Activated T-helper 1 cell treated with anti-CD3 and anti-CD28 coated beads, Interleukin-2, amount 50 U/mL, for 16 hours (primary cell): ENCODE measurements around the gene STAC3.
"Not testable (repeated sequence)": the region's sequence is repeated elsewhere in the genome, so short reads cannot be mapped to it uniquely, and the experiment has no call there.

Experiments
- DNase-seq, 2 donors: peaks; one replicate each; pipeline ENCODE4 v3.0.0-alpha.2; 2020; ENCODE audit warnings: low read depth in 1 of 2, low spot score in 1 of 2

Gene STAC3

DNA sequence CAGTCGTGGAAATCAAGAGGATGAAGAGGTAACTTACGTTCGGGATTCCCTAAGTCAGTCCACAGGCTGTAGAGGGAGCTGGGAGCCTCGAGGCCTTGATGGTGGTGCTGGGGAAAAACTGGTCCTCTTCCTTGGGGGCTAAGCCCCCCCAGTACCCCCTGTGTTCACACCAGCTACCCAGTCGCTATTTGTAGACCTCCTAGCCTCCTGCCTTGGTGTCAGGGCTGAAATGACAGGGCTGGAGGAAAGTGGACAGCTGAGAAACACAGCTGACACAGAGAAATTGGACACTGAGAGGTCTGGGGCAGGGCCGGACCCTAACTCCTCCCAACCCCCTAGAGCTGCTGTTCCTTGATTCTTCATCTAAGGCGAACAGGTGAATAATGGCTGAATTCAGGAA lies at the start of gene STAC3:
STAC3 (minus strand) TSS at position 232 of the 400 bp plus-strand sequence. CDS start 1,551 bp downstream, outside the sequence.
- DNase-seq, result no peak

DNA sequence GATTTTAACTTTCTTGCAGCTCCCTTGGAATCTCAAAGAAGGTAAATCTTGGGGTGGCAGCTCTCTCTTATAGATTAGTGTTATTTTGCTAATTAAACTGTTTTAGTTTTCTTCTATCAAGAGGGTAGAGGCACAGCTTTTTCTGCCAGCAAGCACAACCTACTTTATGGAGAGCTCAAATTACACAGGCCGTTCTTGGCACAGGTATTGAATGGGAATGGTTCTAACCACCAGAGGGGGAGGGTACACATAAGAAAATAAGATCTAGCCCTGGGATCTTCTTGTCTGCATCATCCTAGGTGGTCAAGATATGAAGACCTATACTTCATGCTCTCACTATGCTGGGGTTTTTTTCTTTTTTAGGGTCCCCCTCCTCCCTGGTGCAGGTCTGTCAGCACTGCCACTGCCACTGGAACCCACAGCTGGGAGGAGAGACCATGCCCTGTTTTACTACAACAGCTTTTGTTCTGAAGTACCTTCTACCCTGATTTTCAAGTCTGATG lies 48.6 kb upstream of the STAC3 start:
- DNase-seq, result no peak

DNA sequence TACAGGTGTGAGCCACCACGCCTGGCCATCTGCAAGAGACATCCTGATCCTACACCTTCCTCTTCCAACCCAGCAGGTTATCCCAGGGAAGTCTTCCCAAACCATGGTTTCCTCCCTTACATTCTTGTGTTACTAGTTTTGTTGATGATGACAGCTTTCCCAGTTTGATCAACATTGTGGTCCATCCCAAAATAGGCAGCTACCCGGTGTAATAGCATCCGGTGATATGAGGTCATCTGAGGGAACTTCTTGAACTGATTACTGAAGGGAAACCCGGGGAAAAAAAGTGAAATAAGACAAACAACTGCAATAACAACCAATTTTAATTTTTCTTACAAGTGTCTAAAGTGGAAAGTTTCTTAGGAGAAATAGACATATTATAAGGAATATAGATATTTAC lies 45.3 kb upstream of the STAC3 start:
- DNase-seq, result no peak

DNA sequence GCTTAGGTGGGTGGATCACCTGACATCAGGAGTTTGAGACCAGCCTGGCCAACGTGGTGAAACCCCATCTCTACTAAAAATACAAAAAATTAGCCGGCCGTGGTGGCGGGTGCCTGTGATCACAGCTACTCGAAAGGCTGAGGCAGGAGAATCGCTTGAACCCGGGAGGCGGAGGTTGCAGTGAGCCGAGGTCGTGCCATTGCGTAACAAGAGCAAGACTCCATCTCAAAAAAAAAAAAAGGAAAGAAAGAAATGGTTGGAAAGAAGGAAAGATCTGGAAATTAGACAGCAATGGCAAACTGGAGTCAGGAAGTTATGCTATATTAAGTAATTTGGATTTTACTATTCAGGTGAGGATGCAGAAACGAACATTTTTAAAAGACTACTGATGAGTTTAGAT lies 31.1 kb upstream of the STAC3 start:
- DNase-seq, result not testable (repeated sequence)

DNA sequence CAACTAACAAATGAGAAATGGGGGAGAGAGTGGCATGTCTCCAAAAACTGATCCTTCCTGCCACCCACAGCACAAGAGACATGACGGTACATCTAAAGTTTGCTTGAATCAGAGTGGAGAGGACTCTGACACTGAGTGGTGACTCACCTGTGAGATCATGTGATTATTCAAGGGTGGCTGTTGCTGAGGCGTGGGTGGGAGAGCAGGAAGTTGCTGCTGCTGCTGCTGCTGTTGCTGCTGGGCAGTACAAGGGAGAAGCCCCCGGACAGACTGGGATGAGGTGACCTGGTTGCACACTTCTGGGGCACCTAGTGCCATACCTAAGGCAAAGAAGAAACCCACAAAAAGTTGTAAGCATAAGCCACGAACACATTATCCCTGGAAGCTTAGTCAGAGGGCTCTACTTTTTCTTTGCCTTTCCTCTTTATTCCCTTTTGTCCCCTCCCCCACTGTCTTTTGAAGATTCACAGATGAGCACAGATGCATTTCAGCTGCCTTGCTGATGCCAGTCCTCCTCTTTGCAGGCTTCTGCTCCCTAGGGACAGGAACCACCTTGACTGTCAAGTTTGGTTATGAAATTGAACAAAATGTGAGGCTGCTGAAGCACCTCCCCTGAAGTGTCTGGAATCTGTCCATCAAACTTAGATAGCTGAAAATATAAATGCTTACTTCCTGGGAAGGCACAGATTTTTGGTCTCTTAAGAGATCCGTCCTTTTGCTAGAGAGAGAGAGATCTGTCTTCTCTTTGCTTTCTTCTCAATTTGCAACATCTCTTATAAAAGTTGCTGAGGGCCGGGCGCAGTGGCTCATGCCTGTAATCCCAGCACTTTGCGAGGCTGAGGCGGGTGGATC lies 29.4 kb upstream of the STAC3 start:
- DNase-seq, result peak; percentile 25 to 49

DNA sequence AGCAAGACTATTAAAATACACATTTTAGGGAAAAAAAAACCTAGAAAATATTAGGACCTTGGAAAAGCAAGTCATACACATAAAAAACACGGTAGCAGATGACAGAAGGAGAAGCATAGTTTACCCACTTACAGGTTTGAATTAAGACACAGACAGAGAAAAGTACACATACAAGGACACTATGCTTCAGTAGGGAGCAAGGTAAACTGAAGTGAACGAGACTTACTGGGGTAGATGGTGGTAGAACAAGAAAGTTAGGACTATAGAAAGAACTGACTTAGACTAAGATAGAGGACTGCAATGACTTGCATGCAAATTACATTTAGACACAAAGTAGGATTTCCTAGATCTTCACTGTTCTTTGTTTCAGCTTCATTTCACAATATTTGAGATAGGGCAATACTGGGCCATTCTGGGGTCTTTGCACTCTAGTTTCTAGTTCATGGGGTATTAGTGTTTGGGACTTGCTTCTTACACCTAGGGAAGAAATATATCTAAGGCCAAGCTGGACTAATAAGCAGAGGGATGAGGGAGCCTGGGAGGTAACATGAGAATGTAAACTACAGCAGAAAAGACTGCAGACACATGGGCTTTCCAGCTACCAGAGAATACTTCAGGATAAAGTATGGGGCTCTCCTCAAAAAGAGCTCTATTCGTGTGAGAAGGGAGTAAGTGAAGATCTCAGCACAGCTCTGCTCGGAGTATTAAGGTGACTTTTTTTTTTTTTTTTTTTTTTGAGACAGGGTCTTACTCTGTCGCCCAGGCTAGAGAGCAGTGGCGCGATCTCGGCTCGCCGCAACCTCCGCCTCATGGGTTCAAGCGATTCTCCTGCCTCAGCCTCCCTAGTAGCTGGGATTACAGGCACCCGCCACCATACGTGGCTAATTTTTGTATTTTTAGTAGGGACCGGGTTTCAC lies 27.7 kb upstream of the STAC3 start:
- DNase-seq, result no peak

DNA sequence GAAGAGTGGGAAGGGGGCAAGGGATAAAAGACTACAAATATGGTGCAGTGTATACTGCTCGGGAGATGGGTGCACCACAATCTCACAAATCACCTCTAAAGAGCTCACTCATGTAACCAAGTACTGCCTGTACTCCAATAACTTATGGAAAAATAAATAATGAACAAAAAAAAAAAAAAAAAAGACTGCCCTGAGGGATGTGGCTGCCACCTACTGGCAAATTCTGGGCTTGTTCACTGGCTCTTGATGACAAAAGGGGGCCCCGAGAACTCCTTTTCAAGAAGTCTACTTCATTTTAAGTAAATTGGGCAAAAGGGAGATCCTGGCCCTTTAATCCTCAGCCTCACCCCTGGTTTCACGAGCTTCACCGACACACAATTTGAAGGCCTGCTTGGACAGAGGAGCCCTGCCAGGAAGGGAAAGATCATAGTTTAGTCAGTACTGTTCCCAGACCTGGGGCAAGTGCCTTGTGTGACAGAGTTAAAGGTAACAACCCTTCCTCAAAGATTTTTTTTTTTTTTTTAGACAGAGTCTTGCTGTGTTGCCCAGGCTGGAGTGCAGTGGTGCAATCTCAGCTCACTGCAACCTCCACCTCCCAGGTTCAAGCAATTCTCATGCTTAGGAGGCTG lies 26.1 kb upstream of the STAC3 start:
- no peak for DNase-seq

DNA sequence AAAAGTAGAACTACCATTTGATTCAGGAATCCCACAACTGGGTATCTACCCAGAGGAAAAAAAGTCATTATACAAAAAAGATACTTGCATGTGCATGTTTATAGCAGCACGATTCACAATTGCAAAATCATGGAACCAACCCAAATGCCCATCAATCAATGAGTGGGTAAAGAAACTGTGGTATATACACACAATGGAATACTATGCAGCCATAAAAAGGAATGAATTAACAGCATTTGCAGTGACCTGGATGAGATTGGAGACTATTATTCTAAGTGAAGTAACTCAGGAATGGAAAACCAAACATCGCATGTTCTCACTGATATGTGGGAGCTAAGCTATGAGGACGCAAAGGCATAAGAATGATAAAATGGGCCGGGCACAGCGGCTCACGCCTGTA lies 25.2 kb upstream of the STAC3 start:
- not testable (repeated sequence) for DNase-seq

DNA sequence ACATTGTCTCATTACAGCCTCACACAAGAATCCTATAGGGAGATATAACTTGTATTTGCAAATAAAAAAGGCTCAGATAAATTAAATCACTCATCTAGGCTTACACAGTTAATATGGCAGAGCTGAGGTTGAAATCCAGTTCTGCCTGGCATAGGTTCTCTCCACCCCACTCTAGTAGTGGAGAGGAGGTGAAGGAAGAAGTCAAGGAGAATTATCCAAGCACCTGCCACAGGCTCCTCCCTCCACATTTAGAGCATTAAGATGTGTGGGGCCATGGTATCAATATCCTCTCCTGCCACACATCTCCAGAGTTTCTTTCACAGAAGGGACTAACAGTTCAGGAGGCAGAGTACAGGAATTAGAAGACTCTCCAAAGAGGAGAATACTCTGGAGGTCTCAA lies 22.5 kb upstream of the STAC3 start:
- DNase-seq, result no peak

GRCh38 chr12:57272337-57273151 lies 21.6 kb upstream of the STAC3 start:
- DNase-seq, result no peak

DNA sequence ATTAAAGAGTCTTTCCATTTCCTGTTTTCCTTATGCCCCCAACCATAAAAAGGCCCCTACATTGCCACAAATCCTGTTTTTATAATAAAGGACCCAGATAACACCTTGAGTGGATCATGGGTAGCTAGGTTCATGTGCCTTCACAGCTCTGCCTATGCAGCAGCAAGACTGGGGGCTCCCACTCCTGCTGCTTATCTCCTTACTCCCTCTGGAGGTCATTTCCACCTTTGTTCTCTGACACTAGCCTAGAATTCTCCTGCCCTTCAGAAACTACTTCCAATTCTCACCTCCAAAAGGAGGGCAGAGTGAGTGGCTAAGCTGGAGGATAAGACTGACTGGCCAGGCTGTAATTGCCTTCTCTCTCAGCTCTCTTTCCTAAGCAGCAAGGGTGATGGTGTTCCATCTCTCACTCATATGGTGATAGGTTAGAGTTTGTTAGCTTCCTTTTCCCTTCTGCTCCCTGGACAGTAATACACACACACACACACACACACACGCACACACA lies 20.0 kb upstream of the STAC3 start:
- no peak for DNase-seq

DNA sequence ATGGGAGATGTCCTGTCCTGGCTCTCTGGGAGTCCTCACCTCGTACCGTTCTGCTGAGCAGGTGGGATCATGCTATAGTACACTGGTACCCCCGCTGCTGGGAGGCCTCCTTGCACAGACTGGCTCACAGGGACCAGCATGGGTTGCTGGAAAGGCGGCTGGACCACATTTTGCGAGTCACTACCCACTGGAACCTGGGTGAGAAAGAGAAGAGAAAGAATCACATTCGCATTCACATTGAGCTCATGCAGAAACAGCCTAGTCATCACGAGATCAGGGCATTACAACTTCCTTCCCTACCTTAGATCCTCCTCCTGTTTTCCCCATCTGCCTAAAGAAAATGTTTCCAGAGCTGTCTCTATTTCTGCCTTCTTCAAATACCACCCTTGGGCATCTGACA lies 17.3 kb upstream of the STAC3 start:
- no peak for DNase-seq

DNA sequence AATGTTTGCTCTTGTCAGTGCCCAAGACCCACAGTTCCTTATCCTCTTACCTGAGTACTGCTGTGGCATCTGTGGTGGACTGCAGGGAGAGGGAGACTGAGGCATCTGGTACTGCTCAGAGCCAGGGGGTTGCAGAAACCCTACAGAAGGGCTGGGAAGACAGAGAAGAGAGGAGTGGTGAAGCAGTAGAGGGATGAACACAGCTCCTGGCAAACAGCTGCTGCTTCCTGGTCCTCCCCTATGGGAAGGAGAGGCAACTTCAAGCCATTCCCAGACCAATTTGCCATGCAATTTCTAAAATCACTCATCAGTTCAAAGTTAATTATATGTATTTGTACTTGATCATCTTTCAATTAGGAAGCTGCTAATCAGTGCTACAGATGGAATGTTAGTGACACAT lies 15.7 kb upstream of the STAC3 start:
- DNase-seq, result no peak

- no peak for DNase-seq
Observed at GRCh38 chr12:57263096-57263495, 12.1 kb upstream of the STAC3 start.

DNA sequence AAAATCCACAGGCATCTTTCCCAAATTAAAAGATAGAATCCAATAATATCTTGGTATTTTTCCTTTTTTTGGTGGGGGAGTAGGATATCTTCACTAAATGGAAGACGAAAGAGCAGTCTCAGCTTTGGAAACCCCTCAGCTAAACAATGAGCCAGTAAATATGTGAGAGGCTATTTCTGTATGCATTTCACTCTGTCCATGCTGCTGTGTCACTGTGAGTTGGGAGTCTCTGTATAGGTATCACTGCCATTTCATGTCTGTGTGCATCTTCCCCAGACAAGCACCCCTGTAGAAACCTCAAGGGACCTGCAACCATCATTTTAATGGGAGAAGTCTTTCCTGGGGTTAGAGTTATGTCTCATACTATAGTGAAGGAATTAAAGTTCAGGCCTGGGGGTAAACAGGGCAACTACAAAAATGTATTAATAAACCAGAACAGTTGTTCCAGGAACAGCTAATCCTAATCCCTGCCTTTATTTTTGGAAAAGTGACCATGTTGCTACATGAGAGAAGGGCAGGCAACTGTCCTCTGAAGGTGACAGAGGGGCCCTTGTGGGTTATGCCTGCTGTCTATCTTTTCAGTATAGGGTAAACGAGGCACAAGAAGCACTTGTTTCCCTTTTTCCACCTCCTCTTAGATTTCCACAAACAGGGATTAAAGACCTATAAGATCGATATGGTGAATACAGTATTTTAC lies 11.3 kb upstream of the STAC3 start:
- DNase-seq, result no peak

DNA sequence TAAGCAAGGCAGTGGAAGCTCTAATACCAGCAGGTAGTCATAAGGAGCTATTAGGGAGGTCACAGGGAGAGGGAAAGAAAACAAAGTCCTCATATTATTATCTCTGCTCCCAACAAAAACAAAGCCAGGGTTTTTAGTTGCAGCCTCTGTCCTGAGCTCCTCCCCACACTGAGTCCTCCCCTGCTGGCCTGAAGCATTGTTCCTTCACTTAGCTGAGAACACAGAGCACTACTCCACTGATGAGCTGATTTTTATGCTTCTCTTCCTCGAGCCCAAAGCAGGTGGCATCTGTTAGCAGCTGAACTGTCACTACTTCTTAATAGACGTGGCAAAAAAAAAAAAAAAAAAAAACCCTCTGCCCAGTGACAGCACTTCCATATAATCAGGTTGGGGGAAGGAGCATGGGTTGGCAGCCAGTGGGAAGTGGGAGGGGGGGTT lies 10.5 kb upstream of the STAC3 start:
- no peak for DNase-seq

- DNase-seq, result no peak
Observed at GRCh38 chr12:57260366-57260765, 9.4 kb upstream of the STAC3 start.

- no peak for DNase-seq
Observed at GRCh38 chr12:57258977-57259970, 8.3 kb upstream of the STAC3 start.
